ENCODE results near the gene PTGDR2.

- TF ChIP-seq POLR2A (IDR thresholded peaks at IDR 0.05) (no peak), CTCF (IDR thresholded peaks at IDR 0.05) (no peak), EP300 (IDR thresholded peaks at IDR 0.05) (no peak)
Observed at GRCh38 chr11:60842668-60843600, 12.8 kb downstream of the PTGDR2 start.

All from ovary (tissue), 3 donors.